NOMO-1 treated with dmso at 0.1 percent for 144 hours (cell line): ENCODE results near the gene EME2.

Experiments used
- DNase-seq: peaks from one replicate; lab custom pipeline; 2025; ENCODE audit not compliant: unreplicated experiment; lab: John Stamatoyannopoulos, UW

EME2 gene

DNA sequence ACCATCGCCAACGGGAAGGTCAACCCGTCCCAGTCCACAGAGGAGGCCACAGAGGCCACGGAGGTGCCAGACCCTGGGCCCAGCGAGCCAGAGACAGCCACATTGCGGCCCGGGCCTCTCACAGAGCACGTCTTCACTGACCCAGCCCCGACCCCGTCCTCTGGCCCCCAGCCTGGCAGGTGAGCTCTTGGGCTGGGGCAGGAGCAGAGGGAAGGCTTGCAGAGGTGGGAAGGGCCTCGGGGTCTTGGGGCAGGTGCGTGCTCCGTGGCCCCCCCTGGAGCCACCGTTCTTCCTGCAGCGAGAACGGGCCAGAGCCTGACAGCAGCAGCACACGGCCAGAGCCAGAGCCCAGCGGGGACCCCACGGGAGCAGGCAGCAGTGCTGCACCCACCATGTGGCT lies 6.4 kb upstream of the EME2 start:
- DNase-seq = no peak

DNA sequence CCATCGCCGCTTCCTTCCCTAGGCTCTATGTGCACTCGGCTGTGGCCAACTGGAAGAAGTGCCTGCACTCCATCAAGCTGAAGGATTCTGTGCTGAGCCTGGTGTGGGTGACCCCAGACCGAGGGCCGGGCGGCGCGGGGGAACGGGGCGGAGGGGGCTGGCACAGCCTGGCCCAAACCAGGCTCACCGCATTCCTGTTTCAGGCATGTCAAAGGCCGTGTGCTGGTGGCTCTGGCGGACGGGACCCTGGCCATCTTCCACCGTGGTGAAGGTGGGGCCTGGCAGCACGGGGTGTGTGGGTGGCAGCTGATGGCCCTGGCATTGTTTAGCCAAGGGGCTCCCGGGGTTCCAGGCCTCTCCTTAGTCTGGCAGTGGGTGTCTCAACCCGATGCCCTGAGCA lies 5.9 kb upstream of the EME2 start:
- no peak for DNase-seq

DNA sequence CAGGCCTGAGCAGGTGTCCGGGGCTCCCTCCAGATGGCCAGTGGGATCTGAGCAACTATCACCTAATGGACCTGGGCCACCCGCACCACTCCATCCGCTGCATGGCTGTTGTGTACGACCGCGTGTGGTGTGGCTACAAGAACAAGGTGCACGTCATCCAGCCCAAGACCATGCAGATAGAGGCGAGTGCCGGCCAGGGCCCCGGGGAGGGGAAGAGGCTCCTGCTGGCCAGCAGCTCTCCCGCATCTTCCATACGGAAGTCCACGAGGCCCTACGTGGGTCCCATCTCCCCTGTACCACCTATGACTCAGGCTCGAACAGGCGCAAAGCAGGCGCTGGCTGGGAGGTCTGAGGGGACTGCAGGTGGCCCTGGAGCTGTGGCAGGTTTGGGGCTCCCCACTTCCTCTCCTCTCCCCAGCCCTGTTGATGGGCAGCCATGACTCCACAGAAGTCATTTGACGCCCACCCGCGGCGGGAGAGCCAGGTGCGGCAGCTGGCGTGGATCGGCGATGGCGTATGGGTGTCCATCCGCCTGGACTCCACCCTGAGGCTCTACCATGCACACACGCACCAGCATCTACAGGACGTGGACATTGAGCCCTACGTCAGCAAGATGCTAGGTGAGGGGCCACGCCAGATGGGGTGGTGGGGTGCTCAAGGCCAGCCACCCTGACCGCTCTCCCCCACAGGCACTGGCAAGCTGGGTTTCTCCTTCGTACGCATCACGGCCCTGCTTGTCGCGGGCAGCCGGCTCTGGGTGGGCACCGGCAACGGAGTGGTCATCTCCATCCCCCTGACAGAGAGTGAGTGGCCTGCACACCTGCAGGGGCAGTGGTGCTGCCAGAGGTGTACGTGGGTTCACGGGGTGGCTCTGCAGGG lies 5.3 kb upstream of the EME2 start:
- DNase-seq = no peak

DNA sequence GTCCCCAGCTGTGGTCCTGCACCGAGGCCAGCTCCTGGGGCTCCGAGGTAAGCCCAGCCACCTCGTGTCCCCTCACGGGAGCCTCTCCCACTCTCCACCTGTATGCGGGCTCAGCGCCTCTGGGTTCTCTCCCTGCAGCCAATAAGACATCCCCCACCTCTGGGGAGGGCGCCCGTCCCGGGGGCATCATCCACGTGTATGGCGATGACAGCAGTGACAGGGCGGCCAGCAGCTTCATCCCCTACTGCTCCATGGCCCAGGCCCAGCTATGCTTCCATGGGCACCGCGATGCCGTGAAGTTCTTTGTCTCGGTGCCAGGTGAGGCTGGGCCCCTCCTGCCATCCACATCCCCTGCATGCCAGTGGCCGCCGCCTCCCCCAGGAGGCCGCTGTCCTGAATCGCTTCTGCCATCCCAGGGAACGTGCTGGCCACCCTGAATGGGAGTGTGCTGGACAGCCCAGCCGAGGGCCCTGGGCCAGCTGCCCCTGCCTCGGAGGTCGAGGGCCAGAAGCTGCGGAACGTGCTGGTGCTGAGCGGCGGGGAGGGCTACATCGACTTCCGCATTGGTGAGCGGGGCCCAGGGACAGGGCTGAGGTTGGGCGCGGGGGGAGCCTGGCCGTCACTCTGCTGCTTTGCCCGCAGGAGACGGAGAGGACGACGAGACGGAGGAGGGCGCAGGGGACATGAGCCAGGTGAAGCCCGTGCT lies 4.4 kb upstream of the EME2 start:
- no peak for DNase-seq

DNA sequence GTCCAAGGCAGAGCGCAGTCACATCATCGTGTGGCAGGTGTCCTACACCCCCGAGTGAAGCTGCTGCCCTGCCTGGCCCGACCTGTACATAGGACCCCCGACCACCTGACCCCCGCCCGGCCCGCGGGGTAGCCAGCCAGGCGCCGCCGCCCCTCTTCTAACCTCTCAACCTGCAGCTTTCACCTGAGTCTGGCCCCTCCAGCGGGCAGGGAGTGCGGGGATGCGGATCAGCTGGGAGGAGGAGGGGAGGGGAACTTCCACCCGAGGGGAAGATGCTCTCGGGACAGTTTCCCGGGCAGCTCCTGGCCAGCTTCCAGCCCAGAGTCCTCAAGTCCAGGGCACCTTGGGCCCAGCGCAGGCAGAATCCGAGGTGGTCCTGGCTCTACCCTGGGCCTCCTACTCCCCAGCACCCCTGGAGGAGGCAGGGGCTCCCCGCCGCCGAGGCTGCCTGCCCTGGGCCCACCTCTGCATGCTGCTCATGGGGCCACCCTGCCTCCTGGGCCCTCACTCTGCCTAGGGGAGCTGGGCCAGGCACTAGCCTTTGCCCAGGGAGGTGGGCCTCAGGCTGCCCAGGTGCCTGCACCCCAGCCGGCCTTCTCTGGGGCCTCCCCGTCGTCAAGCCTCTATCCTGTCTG lies 3.7 kb upstream of the EME2 start:
- DNase-seq = no peak

DNA sequence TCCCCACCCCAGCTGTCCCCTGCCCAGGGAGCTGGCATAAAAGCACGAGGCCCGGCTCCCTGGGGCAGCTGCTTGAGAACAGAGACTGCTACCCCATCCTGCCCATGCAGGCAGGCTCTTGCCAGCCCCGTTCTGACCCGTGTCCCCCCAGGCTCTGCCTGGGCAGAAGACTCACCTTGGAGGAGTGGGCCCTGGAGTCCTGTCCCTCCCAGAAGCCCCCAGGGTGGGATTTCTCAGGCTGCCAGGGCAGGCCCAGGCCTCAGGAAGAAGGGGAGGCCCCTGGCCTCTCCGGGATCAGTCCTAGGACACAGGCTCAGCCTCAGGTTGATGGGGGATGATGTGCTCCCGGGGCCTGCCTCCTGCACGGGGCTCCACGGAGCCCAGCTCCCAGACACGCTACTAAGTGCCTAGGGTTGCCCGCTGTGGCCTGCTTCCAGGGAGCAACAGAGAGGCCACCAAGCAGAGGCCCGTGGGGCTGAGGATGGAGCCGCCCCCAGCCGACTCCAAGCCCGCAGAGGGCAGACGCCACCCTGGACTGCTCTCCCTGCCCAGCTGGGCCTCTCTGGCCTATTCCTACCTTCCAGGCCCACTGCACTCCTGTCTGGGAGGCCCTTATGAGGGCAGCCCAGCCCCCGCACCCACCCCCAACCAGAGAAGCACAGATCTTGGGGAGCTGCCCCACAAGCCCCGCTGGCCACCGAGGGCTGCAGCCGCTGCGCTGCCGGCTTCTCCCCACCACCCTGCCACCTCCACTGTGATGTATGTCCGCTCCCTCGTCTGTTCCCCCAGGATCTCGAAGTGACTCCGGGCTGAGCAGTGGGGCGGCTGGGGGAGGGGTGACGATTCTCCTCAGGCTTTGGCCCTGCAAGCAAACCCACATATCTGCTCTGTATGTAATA lies 3.0 kb upstream of the EME2 start:
- no peak for DNase-seq

DNA sequence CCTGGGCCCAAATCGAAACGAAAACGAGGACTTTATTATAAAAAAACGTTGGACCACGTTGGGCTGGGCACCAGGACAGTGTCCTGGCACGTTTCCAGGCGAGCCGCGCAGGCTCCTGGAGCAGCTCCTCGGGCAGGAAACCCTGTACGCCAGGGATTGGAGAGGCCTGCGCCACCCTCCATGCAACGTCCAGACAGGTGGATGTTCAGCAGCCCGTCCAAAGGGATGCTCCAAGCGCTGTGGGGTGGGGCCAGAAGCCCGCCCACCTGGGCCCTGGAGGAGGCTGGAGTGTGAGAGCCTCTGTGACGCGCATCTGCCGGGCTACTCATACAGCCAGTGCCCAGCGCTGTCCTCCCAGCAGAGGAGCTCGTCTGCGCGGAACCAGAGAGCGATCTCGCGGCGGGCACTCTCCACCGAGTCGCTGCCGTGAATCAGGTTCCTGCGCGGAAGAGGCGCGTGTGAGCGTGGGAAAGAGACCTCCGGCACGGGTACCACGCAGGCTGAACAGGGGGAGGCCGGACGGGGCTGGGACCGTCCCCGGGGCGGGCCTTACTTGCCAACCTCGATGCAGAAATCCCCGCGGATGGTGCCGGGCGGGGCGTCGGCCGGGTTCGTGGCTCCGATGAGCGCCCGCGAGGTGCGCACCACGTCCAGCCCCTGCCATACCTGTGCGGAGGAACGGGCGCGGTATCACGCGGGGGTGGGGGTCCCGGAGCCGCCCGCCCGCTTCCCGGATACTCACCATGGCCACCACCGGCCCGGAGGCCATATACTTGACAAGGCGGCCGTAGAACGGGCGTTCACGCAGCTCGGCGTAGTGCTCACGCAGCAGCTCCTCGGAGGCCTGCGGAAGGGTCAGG lies 2.1 kb upstream of the EME2 start:
- no peak for DNase-seq

DNA sequence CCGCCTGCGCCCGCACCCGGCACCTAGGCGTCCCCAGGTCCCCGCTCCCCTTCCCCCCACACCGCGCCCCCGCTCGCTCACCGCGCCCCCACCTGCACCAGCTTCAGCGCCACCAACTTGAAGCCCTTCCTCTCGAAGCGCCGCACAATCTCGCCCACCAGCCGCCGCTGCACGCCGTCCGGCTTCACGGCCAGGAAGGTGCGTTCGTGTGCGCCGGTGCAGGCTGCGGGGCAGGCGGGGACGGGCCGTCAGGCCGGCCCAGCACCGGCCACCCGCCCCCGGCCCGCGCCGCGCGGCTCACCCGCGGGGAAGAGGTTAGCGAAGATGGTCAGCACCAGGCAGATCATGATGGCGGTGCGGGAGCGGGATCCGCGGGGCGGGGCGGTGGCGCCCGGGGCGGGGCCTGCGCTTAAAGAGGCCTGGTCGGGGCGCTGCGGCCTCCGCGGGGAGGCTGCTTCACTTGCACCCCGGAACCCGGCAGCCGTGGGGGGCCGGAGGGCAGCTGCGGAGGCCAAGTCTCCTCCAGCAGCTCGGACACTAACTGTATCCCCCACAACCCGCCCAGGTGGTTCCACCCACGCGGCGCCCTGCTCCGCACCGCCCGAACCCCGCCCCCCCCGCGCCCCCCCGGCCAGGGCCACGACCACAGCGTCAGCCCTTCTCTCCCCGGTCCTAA lies 1.3 kb upstream of the EME2 start, which contains the start of gene NME3:
Gene NME3, minus strand, starts transcription at position 356 of the 676 bp plus-strand sequence. Its CDS starts 9 bp downstream, at position 347.
- DNase-seq = peak; percentile 23

DNA sequence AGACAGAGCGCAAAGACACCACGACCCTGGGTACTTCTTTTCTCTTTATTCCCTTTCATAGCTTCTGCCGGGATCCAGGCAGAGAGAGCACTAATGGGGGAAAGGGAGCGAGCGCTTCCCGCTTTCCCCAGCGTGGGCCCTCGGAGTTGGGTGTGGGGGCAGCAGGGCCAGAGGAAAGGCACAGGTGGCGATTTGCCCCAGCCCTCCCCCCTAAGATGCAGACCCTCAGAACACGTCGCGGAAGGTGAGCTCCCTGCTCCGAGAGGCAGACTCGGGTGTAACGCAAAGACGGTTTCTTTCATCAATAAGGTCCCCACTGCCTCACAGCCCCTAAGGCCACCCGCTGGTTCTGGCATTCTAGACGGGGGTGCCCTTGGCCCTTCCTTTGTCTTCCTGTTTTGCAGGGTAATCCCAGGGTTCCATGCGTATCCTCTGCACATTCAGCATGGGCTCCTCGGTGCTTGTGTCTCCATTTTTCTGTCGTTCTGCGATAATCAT lies 697 bp upstream of the EME2 start:
- DNase-seq = no peak

DNA sequence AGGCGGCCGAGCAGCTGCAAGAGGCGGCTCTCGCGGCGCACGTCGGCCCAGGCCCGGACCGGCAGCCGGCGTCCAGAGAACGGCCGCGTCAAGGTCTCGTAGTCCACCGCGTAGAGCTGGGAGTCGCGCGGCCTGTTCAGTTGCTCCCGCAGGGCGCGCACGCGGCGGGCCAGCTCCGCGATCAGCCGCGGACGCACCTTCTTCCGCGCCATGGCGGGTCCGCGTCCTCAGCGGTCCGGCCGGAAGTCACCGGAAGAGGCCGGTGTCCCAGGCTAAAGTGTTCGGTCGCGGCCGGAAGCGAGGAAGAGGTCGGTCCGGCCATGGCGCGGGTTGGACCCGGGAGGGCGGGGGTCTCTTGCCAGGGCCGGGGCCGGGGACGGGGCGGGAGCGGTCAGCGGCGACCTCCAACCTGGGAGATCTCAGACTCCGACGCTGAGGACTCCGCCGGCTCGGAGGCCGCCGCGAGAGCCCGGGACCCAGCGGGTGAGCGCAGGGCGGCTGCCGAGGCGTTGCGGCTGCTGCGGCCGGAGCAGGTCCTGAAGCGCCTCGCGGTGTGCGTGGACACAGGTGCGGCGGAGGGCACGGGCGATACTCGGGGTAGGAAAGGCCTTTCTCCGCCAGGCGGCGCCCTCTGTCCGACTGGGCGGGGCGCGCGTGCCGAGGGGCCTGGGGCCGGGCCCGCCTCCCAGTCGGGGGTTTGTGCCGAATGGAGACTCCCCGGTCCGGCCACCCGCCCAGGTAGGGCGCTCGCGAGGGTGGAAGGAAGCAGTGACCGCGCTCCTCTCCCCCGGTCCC lies 495 bp downstream of the EME2 start, which contains the start of gene MRPS34:
Gene MRPS34, minus strand, starts transcription at position 227 of the 795 bp plus-strand sequence. Its CDS starts 15 bp downstream, at position 212.
- DNase-seq = peak; percentile 62

DNA sequence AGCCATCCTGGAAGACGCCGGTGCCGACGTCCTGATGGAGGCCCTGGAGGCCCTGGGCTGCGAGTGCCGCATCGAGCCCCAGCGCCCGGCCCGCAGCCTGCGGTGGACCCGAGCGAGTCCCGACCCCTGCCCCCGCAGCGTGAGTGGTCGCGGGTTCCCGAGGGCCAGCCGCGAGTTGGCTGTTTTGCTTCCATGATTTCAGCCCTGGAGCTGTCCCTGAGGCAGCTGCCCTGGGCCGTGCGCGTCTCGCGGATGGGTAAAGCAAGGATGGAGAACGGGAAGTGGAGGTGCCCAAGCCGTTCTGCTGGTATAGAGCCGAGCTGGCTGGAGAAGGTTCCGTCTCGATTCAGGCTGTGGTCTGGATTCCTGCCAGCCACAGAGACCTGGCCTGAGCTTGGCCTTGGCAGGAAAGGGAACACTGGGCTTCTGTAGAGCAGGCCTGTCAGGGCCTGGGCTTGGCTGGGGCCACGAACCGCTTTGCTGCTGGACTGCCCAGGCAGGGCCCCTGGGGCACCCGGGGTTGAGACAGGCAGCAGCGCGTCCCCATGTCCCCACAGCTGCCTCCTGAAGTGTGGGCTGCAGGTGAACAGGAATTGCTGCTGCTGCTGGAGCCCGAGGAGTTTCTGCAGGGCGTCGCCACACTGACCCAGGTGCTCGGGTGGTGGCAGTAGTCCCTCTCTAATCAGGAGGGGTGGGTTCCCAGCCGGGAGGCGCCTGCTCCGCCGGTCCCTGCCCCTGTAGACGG lies 1.3 kb downstream of the EME2 start:
- DNase-seq = peak; percentile 68

DNA sequence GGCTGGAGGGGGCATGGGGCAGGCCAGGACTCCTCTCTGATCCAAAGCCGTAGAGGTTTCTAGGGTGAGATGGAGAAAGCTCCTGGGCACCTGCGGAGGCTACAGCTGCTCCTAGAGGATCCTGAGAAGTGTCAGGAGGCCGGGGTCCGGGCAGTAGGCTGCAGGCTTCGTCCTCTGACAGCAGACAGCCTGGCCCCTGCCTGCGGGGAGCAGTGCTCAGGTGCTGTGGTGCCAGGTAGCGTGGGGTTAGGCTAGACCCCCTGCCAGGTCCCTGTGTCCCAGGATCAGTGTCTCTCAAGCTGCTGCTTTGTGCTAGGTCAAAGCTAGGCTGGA lies 1.8 kb downstream of the EME2 start:
- DNase-seq = no peak

DNA sequence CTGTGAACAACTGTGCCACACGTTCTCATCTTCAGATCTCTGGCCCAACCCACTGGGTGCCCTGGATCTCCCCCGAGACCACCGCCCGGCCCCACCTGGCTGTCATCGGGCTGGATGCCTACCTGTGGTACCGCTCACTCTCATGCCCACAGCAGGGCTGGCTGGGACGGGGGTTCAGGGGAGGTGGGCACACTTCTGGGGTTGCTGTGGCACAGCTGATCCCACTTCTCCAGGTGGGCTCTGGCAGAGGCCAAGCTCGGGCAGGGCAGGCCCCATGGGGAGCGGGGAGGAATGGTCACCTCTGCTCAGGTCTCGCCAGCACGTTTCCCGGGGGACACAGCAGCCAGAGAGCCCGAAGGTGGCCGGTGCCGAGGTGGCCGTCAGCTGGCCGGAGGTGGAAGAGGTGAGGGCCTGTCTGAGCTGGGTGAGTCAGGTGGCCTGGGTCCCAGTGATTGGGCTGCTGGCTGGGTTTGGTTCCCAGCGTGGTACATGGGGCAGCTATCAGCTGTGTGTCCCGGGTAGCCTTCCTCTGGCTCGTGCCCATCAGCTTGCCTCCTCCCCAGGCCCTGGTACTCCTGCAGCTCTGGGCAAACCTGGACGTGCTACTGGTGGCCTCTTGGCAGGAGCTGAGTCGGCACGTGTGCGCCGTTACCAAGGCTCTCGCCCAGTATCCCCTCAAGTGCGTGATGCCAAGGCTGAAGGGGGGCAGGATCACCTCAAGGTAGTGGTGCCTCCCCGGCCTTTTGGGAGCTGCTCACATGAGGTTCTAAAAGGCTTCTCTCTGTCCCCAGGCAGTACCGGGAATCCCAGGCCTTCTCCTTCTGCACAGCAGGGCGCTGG lies 2.6 kb downstream of the EME2 start:
- DNase-seq = no peak

DNA sequence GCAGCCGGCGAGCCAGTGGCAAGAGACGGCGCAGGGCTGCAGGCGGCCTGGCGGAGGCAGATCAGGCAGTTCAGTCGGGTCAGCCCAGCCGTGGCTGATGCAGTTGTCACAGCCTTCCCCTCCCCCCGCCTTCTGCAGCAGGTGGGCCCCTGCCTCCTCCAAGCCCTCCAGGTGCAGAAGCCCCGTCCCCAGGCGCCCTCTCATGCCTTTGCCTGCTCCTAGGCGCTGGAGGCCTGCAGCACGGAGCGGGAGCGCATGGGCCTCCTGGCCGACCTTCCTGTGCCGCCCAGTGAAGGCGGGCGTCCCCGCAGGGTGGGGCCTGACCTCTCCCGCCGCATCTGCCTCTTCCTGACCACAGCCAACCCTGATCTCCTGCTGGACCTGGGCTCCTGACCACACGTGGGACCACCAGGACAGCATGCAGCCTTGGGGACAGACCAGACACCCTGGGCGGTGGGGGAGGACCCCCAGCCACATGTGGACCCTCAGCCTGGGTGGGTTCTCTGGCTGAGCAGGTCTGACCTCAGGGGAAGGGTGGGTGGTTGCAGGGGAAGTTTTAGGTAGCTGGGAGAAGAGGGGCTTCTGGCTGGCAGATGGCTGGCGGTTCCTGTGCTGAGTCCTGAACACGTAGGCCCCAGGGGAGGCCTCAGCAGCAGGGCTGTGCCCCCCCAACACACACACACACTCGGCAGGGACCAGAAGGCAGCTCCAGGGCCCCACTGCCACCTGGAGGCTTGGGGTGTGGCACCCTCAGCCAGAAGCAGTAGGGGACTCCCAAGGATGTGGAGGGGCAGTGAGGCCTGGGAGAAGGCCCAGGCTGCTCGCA lies 3.4 kb downstream of the EME2 start:
- no peak for DNase-seq

DNA sequence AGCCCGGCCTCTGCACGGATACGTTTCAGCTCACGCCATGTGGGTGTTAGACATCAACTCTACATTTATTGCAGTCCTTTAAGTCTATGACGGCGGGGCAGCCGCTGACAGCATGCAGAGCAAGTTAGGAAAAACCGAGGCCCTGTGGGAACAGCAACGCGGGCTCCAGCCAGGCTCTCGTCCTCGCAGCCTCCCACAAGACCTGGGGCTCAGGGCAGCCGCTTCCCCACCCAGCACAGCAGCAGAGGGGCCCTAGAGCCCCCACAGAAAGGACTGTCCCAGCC lies 4.0 kb downstream of the EME2 start:
- DNase-seq = no peak

DNA sequence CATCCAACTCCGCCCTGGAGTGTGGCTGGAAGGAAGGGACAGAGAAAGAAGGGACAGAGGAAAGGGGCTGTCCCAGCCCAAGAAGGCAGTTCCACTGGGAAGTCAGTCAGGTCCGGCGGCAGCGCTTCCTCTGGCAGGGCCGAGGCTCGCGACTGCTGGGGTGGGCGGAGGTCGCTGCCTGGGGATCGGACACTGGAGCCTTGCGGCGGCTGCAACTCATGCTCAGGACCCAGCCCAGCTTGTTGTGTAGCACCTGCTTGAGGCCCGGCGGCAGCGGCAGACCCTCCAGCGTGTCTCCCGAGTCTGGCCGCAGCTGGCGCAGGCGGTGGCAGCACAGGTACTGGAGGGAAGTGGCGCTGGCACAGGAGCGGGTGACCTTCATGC lies 4.4 kb downstream of the EME2 start:
- DNase-seq = no peak
